Breast epithelium (tissue), 4 donors: ENCODE measurements around the gene MEIOB. TPM values are rescaled to one million over a fixed set of nuclear protein-coding genes. Genes with fewer than 3 reads are reported as not detected.
"Not testable (repeated sequence)": the region's sequence is repeated elsewhere in the genome, so short reads cannot be mapped to it uniquely, and the experiment has no call there.

Experiments
- DNase-seq, 2 donors: peaks; one replicate each; pipeline ENCODE4 v3.0.0-alpha.2; 2019; ENCODE audit warnings: low spot score in 2 of 2
- H3K27ac ChIP-seq, 2 donors: fragments of 200-600 bp; sonication (generic) in 1 of 2; one replicate each; pipeline ENCODE4 v1.5.1; 2016 to 2019; ENCODE audit warnings: mild to moderate bottlenecking in 1 of 2
- H3K27me3 ChIP-seq, 2 donors: fragments of 200-600 bp; sonication (generic) in 1 of 2; one replicate each; pipeline versions ENCODE4 v1.5.1 to v1.6.0; 2017 to 2019; ENCODE audit warnings: control low read depth in 1 of 2, mild to moderate bottlenecking in 1 of 2
- H3K36me3 ChIP-seq: fragments of 200-600 bp; one replicate; pipeline ENCODE4 v1.5.1; 2019
- H3K4me1 ChIP-seq, 2 donors: fragments of 200-600 bp; sonication (generic); one replicate each; pipeline ENCODE4 v1.5.1; 2016 to 2019; ENCODE audit warnings: control low read depth in 1 of 2
- H3K4me3 ChIP-seq, 3 donors: fragments of 200-600 bp; sonication (generic); 1 replicate in 2 of 3; 2 replicates in 1 of 3; pipeline ENCODE4 v1.5.1; 2016 to 2019; ENCODE audit warnings: mild to moderate bottlenecking in 3 of 3, moderate library complexity in 2 of 3
- H3K9me3 ChIP-seq, 2 donors: fragments of 200-600 bp; sonication (generic) in 1 of 2; one replicate each; pipeline ENCODE4 v1.5.1; 2016 to 2019; ENCODE audit warnings: control low read depth in 1 of 2
- CTCF ChIP-seq, 3 donors: fragments of 450-650 bp; IDR thresholded peaks; one replicate each; pipeline ENCODE4 v1.5.1; 2016 to 2017; ENCODE audit warnings: antibody characterized with exemption in 3 of 3, mild to moderate bottlenecking in 3 of 3, moderate library complexity in 3 of 3
- POLR2A ChIP-seq: fragments of 450-650 bp; IDR thresholded peaks from one replicate; pipeline ENCODE4 v1.6.1; 2016; ENCODE audit warnings: antibody characterized with exemption, mild to moderate bottlenecking, moderate library complexity
- POLR2AphosphoS5 ChIP-seq, 3 donors: sonication (generic); formaldehyde crosslinking; IDR thresholded peaks; one replicate each; pipeline ENCODE4 v1.6.1; 2017; ENCODE audit warnings: antibody characterized with exemption in 3 of 3
- intact Hi-C: fragments of 100-400 bp; cut with DNase I; formaldehyde crosslinking; loops from one replicate; pipeline ENCODE4 v1.15.1; 2023; ENCODE audit warnings: low total_unique reads
- total RNA-seq, 3 donors: library from RNA; depleted of rRNA; stranded (reverse); fragments of >200 nt; gene quantifications; one replicate each; pipeline ENCODE4 v1.1.0, GENCODE V29; 2016

MEIOB gene
- total RNA-seq, 3 donors from 2014 or later: not detected

- intact Hi-C loops: no loop called here
- H3K9me3 ChIP-seq: no peaks in the 10 kb centered on the region
- no peaks in the 10 kb centered on the region for H3K27me3 ChIP-seq
- no peaks in the 10 kb centered on the region for H3K36me3 ChIP-seq
- no peak for DNase-seq
- peaks cover 0 to 7% of the 10 kb centered on the region in 2 donors for H3K4me1 ChIP-seq
- no peak overlapping the region for H3K27ac ChIP-seq
- no peak overlapping the region for H3K4me3 ChIP-seq
- TF ChIP-seq POLR2AphosphoS5 (IDR thresholded peaks at IDR 0.05) (no peak), CTCF (IDR thresholded peaks at IDR 0.05) (no peak), POLR2A (no peak)
Observed at GRCh38 chr16:1809281-1809801, 62.6 kb downstream of the MEIOB start.

GRCh38 chr16:1808691-1809090 lies 63.3 kb downstream of the MEIOB start:
- no peak overlapping the region for H3K27ac ChIP-seq
- H3K9me3 ChIP-seq: no peaks in the 10 kb centered on the region
- H3K4me1 ChIP-seq: peaks cover 0 to 7% of the 10 kb centered on the region in 2 donors
- intact Hi-C loops: no loop called here
- H3K36me3 ChIP-seq: no peaks in the 10 kb centered on the region
- H3K4me3 ChIP-seq: no peak overlapping the region
- TF ChIP-seq POLR2A (no peak), POLR2AphosphoS5 (IDR thresholded peaks at IDR 0.05) (no peak), CTCF (IDR thresholded peaks at IDR 0.05) (no peak)
- no peaks in the 10 kb centered on the region for H3K27me3 ChIP-seq
- no peak for DNase-seq

- intact Hi-C loops: no loop called here
- no peak overlapping the region for H3K4me3 ChIP-seq
- no peak overlapping the region for H3K27ac ChIP-seq
- peaks cover 0 to under 1% of the 10 kb centered on the region in 2 donors for H3K4me1 ChIP-seq
- DNase-seq: no peak
- no peaks in the 10 kb centered on the region for H3K36me3 ChIP-seq
- TF ChIP-seq POLR2AphosphoS5 (IDR thresholded peaks at IDR 0.05) (no peak), POLR2A (no peak), CTCF (IDR thresholded peaks at IDR 0.05) (no peak)
- H3K9me3 ChIP-seq: no peaks in the 10 kb centered on the region
- no peaks in the 10 kb centered on the region for H3K27me3 ChIP-seq
Observed at GRCh38 chr16:1807626-1808025, 64.3 kb downstream of the MEIOB start.

- Histone ChIP-seq H3K36me3 (no peaks in the 10 kb centered on the region), H3K27ac (no peak overlapping the region), H3K9me3 (peaks cover 0 to 5% of the 10 kb centered on the region in 2 donors), H3K4me1 (no peaks in the 10 kb centered on the region), H3K27me3 (no peaks in the 10 kb centered on the region), H3K4me3 (no peak overlapping the region)
- intact Hi-C loops: no loop called here
- TF ChIP-seq CTCF (IDR thresholded peaks at IDR 0.05) (no peak), POLR2A (no peak), POLR2AphosphoS5 (IDR thresholded peaks at IDR 0.05) (no peak)
- DNase-seq: no peak
Observed at GRCh38 chr16:1800701-1801100, 71.3 kb downstream of the MEIOB start.

GRCh38 chr16:1799263-1799662 lies 72.7 kb downstream of the MEIOB start:
- H3K27me3 ChIP-seq, DNase-seq, intact Hi-C loops, H3K27ac ChIP-seq, H3K9me3 ChIP-seq, H3K4me3 ChIP-seq, H3K36me3 ChIP-seq, H3K4me1 ChIP-seq: not testable (repeated sequence)
